ENCODE data around the gene CLIC4. TPM values are rescaled to one million over a fixed set of nuclear protein-coding genes. Genes with fewer than 3 reads are reported as not detected.
"Not testable (repeated sequence)": the region's sequence is repeated elsewhere in the genome, so short reads cannot be mapped to it uniquely, and the experiment has no call there.

CLIC4 gene
- total RNA-seq, 1 experiment from 2014 or later = 62.7 TPM

GRCh38 chr1:24699628-24700027 is 45.6 kb upstream of the CLIC4 start:
- Mint-ChIP-seq H3K4me1 (ENCODE audit: low read depth, unreplicated experiment) (peaks cover 3% of the 10 kb centered on the region), H3K9me3 (ENCODE audit: low read depth, unreplicated experiment) (no peaks in the 10 kb centered on the region), H3K27me3 (ENCODE audit: unreplicated experiment) (no peaks in the 10 kb centered on the region), H3K36me3 (ENCODE audit: insufficient read depth, unreplicated experiment) (peaks cover 1% of the 10 kb centered on the region), H3K4me3 (ENCODE audit: low read depth, unreplicated experiment) (no peak overlapping the region), H3K27ac (ENCODE audit: unreplicated experiment) (no peak overlapping the region)
- no peak for TF ChIP-seq CTCF (IDR thresholded peaks at IDR 0.05; ENCODE audit: unreplicated experiment)
- intact Hi-C loops (cut with micrococcal nuclease; ENCODE audit: unreplicated experiment) = no loop called here
- BruUV-seq (replicated peaks) = no TSS peak
- DNase-seq = no peak
- CTCF ChIA-PET = no interaction called here

- H3K9me3 Mint-ChIP-seq (ENCODE audit: low read depth, unreplicated experiment) = no peaks in the 10 kb centered on the region
Measured at GRCh38 chr1:24702511-24703293, 42.5 kb upstream of the CLIC4 start.

GRCh38 chr1:24704411-24705259 is 40.6 kb upstream of the CLIC4 start:
- Mint-ChIP-seq H3K4me1 (ENCODE audit: low read depth, unreplicated experiment) (peaks cover 17% of the 10 kb centered on the region), H3K36me3 (ENCODE audit: insufficient read depth, unreplicated experiment) (peaks cover 3% of the 10 kb centered on the region), H3K27ac (ENCODE audit: unreplicated experiment) (peak overlapping the region; percentile 83), H3K4me3 (ENCODE audit: low read depth, unreplicated experiment) (peak overlapping the region; percentile 66), H3K27me3 (ENCODE audit: unreplicated experiment) (no peaks in the 10 kb centered on the region), H3K9me3 (ENCODE audit: low read depth, unreplicated experiment) (no peaks in the 10 kb centered on the region)
- TF ChIP-seq CTCF (IDR thresholded peaks at IDR 0.05; ENCODE audit: unreplicated experiment) = no peak
- intact Hi-C loops (cut with micrococcal nuclease; ENCODE audit: unreplicated experiment) = no loop called here
- CTCF ChIA-PET = interaction anchor here (0.7 to 1.5 kb wide), 3 partner anchors 21 to 126 kb away, joined by 3 to 4 read pairs (median 3); partner anchors contain the start of gene CLIC4
- no peak for DNase-seq
- no TSS peak for BruUV-seq (replicated peaks)

More at GRCh38 chr1:24702511-24703293, 42.5 kb upstream of the CLIC4 start:
- BruUV-seq (replicated peaks) = no TSS peak
- Mint-ChIP-seq H3K4me1 (ENCODE audit: low read depth, unreplicated experiment) (peaks cover 17% of the 10 kb centered on the region), H3K27me3 (ENCODE audit: unreplicated experiment) (no peaks in the 10 kb centered on the region), H3K4me3 (ENCODE audit: low read depth, unreplicated experiment) (no peak overlapping the region), H3K36me3 (ENCODE audit: insufficient read depth, unreplicated experiment) (peaks cover 3% of the 10 kb centered on the region), H3K27ac (ENCODE audit: unreplicated experiment) (no peak overlapping the region)
- TF ChIP-seq CTCF (IDR thresholded peaks at IDR 0.05; ENCODE audit: unreplicated experiment) = no peak
- DNase-seq = no peak
- intact Hi-C loops (cut with micrococcal nuclease; ENCODE audit: unreplicated experiment) = no loop called here
- CTCF ChIA-PET = no interaction called here

GRCh38 chr1:24705260-24706073 is 39.8 kb upstream of the CLIC4 start:
- peaks cover 17% of the 10 kb centered on the region for H3K4me1 Mint-ChIP-seq (ENCODE audit: low read depth, unreplicated experiment)
- peak; percentile 90 for DNase-seq
- no peaks in the 10 kb centered on the region for H3K27me3 Mint-ChIP-seq (ENCODE audit: unreplicated experiment)
- H3K9me3 Mint-ChIP-seq (ENCODE audit: low read depth, unreplicated experiment) = no peaks in the 10 kb centered on the region
- peaks cover 3% of the 10 kb centered on the region for H3K36me3 Mint-ChIP-seq (ENCODE audit: insufficient read depth, unreplicated experiment)
- no peak for TF ChIP-seq CTCF (IDR thresholded peaks at IDR 0.05; ENCODE audit: unreplicated experiment)
- no TSS peak for BruUV-seq (replicated peaks)
- H3K4me3 Mint-ChIP-seq (ENCODE audit: low read depth, unreplicated experiment) = peak overlapping the region; percentile 66
- peak overlapping the region; percentile 83 for H3K27ac Mint-ChIP-seq (ENCODE audit: unreplicated experiment)
- CTCF ChIA-PET = interaction anchor here (0.5 to 1.5 kb wide), 4 partner anchors 19 to 125 kb away, joined by 3 to 4 read pairs (median 3); partner anchors contain the start of gene CLIC4
- intact Hi-C loops (cut with micrococcal nuclease; ENCODE audit: unreplicated experiment) = no loop called here

- intact Hi-C loops (cut with micrococcal nuclease; ENCODE audit: unreplicated experiment); DNase-seq; H3K27me3 Mint-ChIP-seq (ENCODE audit: unreplicated experiment); H3K9me3 Mint-ChIP-seq (ENCODE audit: low read depth, unreplicated experiment); H3K36me3 Mint-ChIP-seq (ENCODE audit: insufficient read depth, unreplicated experiment); BruUV-seq (replicated peaks): not testable (repeated sequence)
- H3K27ac Mint-ChIP-seq (ENCODE audit: unreplicated experiment) = peak overlapping the region; percentile 83
- CTCF ChIA-PET = interaction anchor here (1.5 kb wide), 1 partner anchor 39 kb away, joined by 4 read pairs; the partner anchor contains the start of gene CLIC4
- H3K4me3 Mint-ChIP-seq (ENCODE audit: low read depth, unreplicated experiment) = peak overlapping the region; percentile 66
- peaks cover 17% of the 10 kb centered on the region for H3K4me1 Mint-ChIP-seq (ENCODE audit: low read depth, unreplicated experiment)
Measured at GRCh38 chr1:24706074-24706389, 39.2 kb upstream of the CLIC4 start.

Data from Calu3 (cell line).